Right renal pelvis (tissue), 4 donors: ENCODE data around the gene OXLD1. TPM values are rescaled to one million over a fixed set of nuclear protein-coding genes. Genes with fewer than 3 reads are reported as not detected.

Experiments
- DNase-seq, 4 donors: peaks; one replicate each; pipeline ENCODE4 v3.0.0-alpha.2; 2013; ENCODE audit warnings: low read depth in 4 of 4, low spot score in 3 of 4, missing footprints in 1 of 4
- polyA plus RNA-seq, 4 donors: library from polyadenylated mRNA; unstranded; fragments of 120-200 nt; gene quantifications; one replicate each; pipeline ENCODE4 v1.2.1, GENCODE V29; 2013; ENCODE audit not compliant: insufficient read length in 4 of 4

Gene OXLD1
- polyA plus RNA-seq, 4 donors = 10.4 to 24.0 (median 15.9) TPM

GRCh38 chr17:81655378-81656117 lies 10.9 kb downstream of the OXLD1 start:
- DNase-seq = no peak

DNA sequence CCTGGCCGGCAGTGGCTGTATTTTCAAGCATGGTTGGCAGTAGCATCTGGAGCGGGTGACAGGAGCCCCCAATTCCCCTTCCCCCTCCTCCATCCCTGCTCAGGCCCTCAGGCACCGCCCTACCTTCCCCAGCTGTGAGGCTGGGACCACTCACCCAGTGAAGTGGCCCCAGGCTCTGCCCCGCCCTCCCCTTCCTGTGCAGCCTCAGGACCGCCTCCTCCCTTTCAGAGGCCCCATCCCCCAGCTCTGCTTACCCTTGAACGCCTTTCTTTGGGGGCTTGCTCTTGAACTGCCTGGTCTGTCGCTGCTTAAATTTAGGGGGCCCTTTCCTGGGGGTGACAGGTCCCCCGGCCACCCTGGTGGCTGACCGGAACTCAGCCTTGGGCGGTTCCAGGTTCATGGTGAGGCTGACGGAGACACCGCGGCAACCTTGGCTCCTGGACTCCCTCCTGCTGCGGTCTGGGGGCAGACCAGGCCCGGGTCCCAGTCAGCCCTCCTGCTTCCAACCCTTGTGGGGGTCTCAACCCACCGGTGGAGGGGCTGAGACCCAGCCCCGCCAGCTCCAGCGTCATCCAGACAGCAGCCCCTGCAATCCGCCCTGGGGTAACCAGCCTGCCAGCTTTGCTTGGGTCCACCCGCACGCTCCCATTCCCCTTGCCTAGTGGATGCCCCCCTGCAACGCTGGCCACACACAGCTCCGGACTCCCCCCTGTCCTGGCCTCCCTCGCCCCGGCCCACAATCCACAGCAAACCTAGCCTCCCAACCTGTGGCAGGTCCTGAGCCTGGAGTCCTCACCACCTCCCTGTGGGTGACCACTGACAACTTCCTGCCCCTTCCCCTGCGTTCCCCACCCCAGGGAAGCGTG lies 13.3 kb downstream of the OXLD1 start:
- no peak for DNase-seq

- no peak for DNase-seq
Observed at GRCh38 chr17:81651692-81652091, 14.7 kb downstream of the OXLD1 start.

GRCh38 chr17:81650951-81651350 lies 15.5 kb downstream of the OXLD1 start:
- no peak for DNase-seq

DNA sequence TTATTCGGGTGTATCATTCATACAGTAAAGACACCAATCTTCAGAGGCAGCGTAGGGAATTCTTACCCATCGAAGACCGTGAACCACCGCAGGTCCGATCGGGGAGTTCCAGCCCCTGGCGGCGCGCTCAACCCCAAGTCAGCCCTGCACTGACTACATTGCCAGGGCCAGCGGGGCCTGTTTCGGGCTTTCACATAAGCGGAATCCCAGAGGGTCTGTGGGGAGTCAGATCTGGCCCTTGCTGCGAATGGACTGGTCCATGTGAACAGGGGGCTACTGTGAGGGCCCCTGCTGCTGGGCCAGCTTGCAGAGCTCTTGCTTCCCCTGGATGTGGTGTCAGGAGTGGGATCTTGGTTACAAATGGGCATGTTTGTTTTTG lies 17.7 kb downstream of the OXLD1 start:
- DNase-seq = no peak

DNA sequence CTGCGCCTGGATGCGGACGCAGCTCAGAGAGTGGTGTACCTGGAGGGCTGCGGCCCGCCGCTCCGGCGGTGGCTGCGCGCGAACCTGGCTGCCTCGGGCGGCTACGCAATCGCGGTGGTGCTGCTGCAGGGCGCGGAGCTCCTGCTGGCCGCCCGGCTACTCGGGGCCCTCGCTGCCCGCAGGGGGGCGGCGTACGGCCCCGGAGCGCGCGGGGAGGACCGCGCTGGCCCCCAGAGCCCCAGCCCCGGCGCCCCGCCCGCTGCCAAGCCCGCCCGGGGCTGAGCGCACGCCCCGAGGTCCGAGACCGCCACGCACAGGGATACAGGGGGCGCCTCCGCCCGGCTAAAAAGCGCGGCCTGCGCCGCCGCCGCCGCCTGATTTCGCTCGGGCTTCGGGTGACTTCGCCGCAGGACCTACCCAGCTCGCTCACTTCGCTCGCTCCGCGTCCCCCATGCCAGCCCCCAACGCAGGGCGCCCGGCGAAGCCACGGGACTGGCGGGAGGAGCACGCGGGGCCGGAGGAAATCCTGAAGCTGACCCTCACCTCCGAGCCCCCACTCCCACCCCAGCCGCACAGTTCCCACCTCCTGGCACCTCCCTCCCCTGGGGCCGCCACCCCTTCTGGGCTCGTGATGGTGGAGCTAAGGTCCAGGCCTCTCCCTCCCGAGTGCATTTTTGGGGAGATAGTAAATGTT lies 18.2 kb downstream of the OXLD1 start:
- no peak for DNase-seq

GRCh38 chr17:81647640-81648012 lies 18.8 kb downstream of the OXLD1 start:
- DNase-seq = no peak

DNA sequence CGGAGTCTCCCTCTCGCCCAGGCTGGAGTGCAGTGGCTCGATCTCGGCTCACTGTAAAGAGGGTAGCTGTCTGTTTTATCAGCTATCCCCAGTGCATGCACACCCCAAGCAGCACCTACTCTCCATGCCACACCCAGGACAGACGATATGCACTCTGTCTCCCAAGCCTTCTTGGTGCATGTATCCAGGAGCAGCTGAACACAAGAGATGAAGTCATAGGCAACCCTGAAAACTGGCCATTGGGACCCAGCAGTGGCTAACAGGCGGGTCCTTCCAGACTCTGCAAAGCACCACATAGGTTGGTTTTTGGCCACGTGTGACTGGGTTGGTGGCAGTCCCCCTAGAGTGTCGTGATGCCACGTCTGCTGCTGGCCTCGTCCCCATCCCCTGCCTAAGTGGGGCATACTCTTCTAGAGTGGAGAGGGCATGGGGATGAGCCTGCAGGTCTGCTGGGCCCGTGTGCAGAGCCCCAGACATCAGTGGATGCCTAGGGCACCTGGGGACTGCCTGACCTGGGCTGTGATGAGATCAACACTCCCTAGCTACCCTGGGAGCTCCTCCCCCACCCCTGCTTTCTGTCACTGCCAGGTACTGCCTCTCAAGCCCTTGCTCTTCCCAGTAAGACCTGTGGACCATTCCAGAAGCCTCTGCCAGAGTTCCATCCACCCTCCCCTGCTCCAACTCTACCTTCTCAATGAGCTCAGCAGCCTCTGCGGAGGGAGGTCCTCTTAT lies 19.4 kb downstream of the OXLD1 start:
- DNase-seq = no peak

DNA sequence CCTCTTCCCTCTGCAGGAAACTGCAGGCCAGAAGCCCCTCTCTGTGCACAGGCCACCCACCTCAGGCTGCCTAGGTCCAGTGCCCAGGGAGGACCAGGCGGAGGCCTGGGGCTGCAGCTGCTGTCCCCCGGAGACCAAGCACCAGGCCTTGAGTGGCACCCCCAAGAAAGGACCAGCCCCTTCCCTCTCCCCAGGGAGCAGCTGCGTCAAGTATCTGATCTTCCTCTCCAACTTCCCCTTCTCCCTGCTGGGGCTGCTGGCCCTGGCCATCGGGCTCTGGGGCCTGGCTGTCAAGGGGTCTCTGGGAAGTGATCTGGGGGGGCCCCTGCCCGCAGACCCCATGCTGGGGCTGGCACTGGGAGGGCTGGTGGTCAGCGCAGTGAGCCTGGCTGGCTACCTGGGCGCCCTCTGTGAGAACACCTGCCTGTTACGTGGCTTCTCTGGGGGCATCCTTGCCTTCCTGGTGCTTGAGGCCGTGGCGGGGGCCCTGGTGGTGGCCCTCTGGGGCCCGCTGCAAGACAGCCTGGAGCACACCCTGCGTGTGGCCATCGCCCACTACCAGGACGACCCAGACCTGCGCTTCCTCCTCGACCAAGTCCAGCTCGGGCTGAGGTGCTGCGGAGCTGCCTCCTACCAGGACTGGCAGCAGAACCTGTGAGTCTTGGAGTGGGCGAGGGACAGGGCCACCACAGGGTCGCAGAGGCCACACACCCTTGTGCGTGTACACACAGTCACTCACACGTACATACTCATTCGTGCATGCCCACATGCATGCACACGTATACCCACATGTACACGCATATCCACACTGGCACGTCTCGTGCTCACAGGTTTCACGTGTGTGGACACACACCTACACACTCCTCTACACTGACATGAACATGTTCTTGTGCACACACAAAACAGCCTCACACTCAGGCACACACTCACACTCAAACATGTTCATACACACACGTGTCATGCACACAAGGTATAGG lies 21.1 kb downstream of the OXLD1 start:
- no peak for DNase-seq

DNA sequence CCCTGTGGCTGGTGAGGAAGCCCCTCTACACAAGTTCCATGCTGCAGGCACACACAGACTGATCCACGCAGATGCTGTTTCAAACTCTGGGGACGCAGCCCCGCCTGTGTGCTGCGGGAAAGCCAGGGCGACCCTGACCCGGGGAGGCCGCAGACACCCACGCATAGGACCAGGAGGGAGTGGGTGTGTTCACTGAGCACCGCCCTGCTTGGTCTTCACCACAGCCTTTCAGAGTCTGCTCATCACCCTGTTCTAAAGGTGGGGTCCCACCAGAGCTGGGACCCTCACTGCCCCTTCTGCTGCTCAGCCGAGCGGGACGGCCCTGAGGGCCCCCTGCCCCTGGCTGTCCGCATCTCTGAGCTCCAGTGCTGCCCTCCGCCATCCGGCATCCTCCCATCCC lies 21.9 kb downstream of the OXLD1 start:
- DNase-seq = no peak

DNA sequence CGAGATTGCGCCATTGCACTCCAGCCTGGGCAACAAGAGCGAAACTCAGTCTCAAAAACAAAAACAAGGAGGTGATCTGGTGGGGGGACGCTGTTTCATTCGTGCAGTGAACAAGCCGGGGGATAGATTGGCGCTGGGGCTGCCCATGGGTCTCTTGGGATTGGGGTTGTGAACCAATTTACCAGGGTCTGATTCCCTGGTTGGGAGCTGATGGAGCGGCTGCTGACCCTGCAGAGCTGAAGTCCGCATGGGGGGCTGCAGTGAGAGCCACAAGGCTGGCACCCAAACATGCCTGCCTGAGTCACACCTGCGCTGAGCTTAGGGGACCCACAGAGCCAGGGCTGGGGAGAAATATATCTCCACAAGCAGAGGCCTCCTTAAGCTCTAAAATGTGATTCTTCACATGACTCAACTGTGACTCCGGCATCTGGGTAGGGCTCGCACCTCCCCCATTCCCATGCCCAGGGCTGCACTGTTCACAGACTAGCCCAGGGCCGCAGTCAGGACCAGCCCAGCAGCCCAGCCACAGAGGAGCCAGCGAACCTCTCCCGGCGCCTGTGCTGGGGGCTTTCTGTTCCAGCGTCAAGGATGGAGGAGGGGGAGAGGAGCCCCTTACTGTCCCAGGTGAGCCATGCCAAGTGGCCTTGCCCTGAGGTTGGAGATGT lies 24.4 kb downstream of the OXLD1 start:
- DNase-seq = no peak

DNA sequence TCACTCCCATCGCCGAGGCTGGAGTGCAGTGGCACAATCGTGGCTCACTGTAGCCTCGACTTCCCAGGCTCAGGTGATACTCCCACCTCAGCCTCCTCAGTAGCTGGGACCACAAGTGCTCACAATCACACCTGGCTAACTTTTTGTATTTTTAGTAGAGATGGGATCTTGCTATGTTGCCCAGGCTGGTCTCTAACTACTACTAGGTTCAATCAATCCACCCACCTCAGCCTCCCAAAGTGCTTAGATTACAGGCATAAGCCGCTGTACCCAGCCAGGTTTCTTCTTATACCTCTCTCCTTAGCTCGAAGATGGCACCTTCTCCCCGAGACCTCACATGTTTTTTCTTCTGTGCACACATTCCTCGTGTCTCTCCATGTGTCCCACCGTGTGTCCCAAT lies 26.4 kb downstream of the OXLD1 start:
- no peak for DNase-seq

DNA sequence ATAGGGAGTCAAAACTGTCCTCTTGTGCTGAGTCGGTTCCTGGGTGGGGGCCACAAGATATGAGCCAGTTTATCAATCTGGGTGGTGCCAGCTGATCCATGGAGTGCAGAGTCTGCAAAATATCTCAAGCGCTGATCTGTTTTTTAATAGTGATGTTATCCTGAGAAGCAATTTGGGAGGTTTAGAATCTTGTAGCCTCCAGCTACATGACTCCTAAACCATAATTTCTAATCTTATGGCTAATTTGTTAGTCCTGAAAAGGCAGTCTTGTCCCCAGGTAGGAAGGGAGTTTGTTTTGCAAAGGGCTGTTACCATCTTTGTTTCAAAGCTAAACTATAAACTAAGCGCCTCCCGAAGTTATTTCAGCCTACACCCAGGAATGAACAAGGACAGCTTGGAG lies 27.7 kb downstream of the OXLD1 start:
- no peak for DNase-seq

GRCh38 chr17:81636505-81637288 lies 29.7 kb downstream of the OXLD1 start, which contains the start of the genes NPLOC4 and TSPAN10:
Gene NPLOC4 (minus strand): TSS chr17:81637112. CDS start chr17:81636930, 182 bp downstream.
Gene TSPAN10 (plus strand): TSS chr17:81637196. CDS start chr17:81642413, 5,217 bp downstream.
- peak; percentile 73 to 83 (median 78) for DNase-seq

- DNase-seq = no peak
Observed at GRCh38 chr17:81635973-81636504, 30.4 kb downstream of the OXLD1 start.

GRCh38 chr17:81635431-81635830 lies 31.0 kb downstream of the OXLD1 start:
- DNase-seq = no peak

GRCh38 chr17:81631482-81631881 lies 34.9 kb downstream of the OXLD1 start:
- no peak for DNase-seq

- no peak for DNase-seq
Observed at GRCh38 chr17:81630274-81630673, 36.1 kb downstream of the OXLD1 start.
